DOHH2 (cell line): ENCODE results near the gene SRP68.

ENCODE experiments used
- CTCF ChIP-seq: fragments of 200-600 bp; sonication (generic); IDR thresholded peaks from one replicate; pipeline ENCODE4 v1.5.1; 2014; ENCODE audit warnings: antibody characterized with exemption, mild to moderate bottlenecking, low read depth, low read length; ENCODE audit not compliant: poor library complexity, severe bottlenecking
- EZH2phosphoT487 ChIP-seq: fragments of 200-600 bp; sonication (generic); IDR thresholded peaks from 2 replicates; pipeline ENCODE4 v1.6.1; 2017; ENCODE audit warnings: borderline replicate concordance, mild to moderate bottlenecking, antibody characterized with exemption, low read length, moderate library complexity, mixed read lengths

- TF ChIP-seq EZH2phosphoT487 (no peak), CTCF (no peak)
Observed at GRCh38 chr17:76076765-76077583, 4.7 kb upstream of the SRP68 start.
